HEK293T (cell line): ENCODE measurements around the gene NDUFA13.

Experiments used
- ARNT ChIP-seq: fragments of 450-650 bp; IDR thresholded peaks from 2 replicates; pipeline ENCODE4 v1.6.1; 2017; ENCODE audit warnings: mild to moderate bottlenecking
- BHLHE40 ChIP-seq: fragments of 450-650 bp; IDR thresholded peaks from 2 replicates; pipeline ENCODE4 v1.6.1; 2016; ENCODE audit warnings: mild to moderate bottlenecking, moderate library complexity, borderline replicate concordance
- ELF4 ChIP-seq: fragments of 450-650 bp; IDR thresholded peaks from 2 replicates; pipeline ENCODE4 v1.6.1; 2017; ENCODE audit warnings: antibody characterized with exemption
- FOXA1 ChIP-seq: fragments of 450-650 bp; IDR thresholded peaks from 2 replicates; pipeline ENCODE4 v1.6.1; 2016; ENCODE audit warnings: mild to moderate bottlenecking
- FOXK2 ChIP-seq: fragments of 450-650 bp; IDR thresholded peaks from 2 replicates; pipeline ENCODE4 v1.6.1; 2016; ENCODE audit warnings: mild to moderate bottlenecking
- FOXM1 ChIP-seq: fragments of 450-650 bp; IDR thresholded peaks from 2 replicates; pipeline ENCODE4 v1.6.1; 2017; ENCODE audit warnings: mild to moderate bottlenecking, borderline replicate concordance
- HDGF ChIP-seq: fragments of 450-650 bp; IDR thresholded peaks from 2 replicates; pipeline ENCODE4 v1.6.1; 2017; ENCODE audit warnings: antibody characterized with exemption, borderline replicate concordance
- LEF1 ChIP-seq: fragments of 450-650 bp; IDR thresholded peaks from 2 replicates; pipeline ENCODE4 v1.6.1; 2017; ENCODE audit warnings: mild to moderate bottlenecking, borderline replicate concordance
- NFRKB ChIP-seq: fragments of 450-650 bp; IDR thresholded peaks from 2 replicates; pipeline ENCODE4 v1.6.1; 2016; ENCODE audit warnings: mild to moderate bottlenecking, moderate library complexity
- SP1 ChIP-seq: fragments of 450-650 bp; IDR thresholded peaks from 2 replicates; pipeline ENCODE4 v1.6.1; 2017
- SUZ12 ChIP-seq: fragments of 450-650 bp; IDR thresholded peaks from 2 replicates; pipeline ENCODE4 v1.6.1; 2016; ENCODE audit warnings: mild to moderate bottlenecking
- TARDBP ChIP-seq: fragments of 450-650 bp; IDR thresholded peaks from 2 replicates; pipeline ENCODE4 v1.6.1; 2016
- ZNF384 ChIP-seq: fragments of 450-650 bp; IDR thresholded peaks from 2 replicates; pipeline ENCODE4 v1.6.1; 2016

- TF ChIP-seq ELF4 (no peak), SUZ12 (no peak), FOXM1 (no peak), ZNF384 (no peak), TARDBP (no peak), LEF1 (no peak), FOXK2 (no peak), NFRKB (no peak), FOXA1 (no peak), ARNT (no peak), BHLHE40 (no peak), SP1 (no peak), HDGF (no peak)
These were observed 34.5 kb downstream of the NDUFA13 start for GRCh38 chr19:19550485-19550929.
